ENCODE data around the gene TGFB2.

GRCh38 chr1:218371927-218372672 lies 27.0 kb downstream of the TGFB2 start:
- TF ChIP-seq, protein P1, sequence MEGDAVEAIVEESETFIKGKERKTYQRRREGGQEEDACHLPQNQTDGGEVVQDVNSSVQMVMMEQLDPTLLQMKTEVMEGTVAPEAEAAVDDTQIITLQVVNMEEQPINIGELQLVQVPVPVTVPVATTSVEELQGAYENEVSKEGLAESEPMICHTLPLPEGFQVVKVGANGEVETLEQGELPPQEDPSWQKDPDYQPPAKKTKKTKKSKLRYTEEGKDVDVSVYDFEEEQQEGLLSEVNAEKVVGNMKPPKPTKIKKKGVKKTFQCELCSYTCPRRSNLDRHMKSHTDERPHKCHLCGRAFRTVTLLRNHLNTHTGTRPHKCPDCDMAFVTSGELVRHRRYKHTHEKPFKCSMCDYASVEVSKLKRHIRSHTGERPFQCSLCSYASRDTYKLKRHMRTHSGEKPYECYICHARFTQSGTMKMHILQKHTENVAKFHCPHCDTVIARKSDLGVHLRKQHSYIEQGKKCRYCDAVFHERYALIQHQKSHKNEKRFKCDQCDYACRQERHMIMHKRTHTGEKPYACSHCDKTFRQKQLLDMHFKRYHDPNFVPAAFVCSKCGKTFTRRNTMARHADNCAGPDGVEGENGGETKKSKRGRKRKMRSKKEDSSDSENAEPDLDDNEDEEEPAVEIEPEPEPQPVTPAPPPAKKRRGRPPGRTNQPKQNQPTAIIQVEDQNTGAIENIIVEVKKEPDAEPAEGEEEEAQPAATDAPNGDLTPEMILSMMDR (IDR thresholded peaks at IDR 0.05; ENCODE audit: extremely low read depth in 1 of 2, insufficient read depth in 1 of 2, low read depth in 1 of 2, low read length in 2 of 2), result no peak
- TF ChIP-seq POLR2A (IDR thresholded peaks at IDR 0.05; ENCODE audit: low read depth, low read length), result no peak
- no peak for TF ChIP-seq JUN (IDR thresholded peaks at IDR 0.05; ENCODE audit: borderline replicate concordance, insufficient read depth, insufficient read length, low read depth)
- TF ChIP-seq GATA2 (IDR thresholded peaks at IDR 0.05; ENCODE audit: insufficient read depth, insufficient read length, low read depth, low read length), result no peak
